HG03095 (cell line): ENCODE data around the gene CACNB1.

Experiments
- ATAC-seq: cut with Tn5 transposase; IDR thresholded peaks from one replicate; pipeline ENCODE4 v1.9.1; 2021; ENCODE audit warnings: moderate library complexity; ENCODE audit not compliant: unreplicated experiment

The CACNB1 gene

GRCh38 chr17:39225959-39226683, 28.7 kb upstream of the CACNB1 start:
- no peak for ATAC-seq

GRCh38 chr17:39225308-39225958, 28.0 kb upstream of the CACNB1 start, which contains the start of gene STAC2:
Gene STAC2 (minus strand): TSS chr17:39225945. CDS start chr17:39225502, 443 bp downstream.
- ATAC-seq = no peak

- ATAC-seq = no peak
Observed at GRCh38 chr17:39224778-39225307, 27.4 kb upstream of the CACNB1 start.

- no peak for ATAC-seq
Observed at GRCh38 chr17:39223907-39224777, 26.7 kb upstream of the CACNB1 start.

- no peak for ATAC-seq
Observed at GRCh38 chr17:39222866-39223834, 25.7 kb upstream of the CACNB1 start.

GRCh38 chr17:39222151-39222550, 24.7 kb upstream of the CACNB1 start:
- no peak for ATAC-seq

GRCh38 chr17:39221572-39221971, 24.1 kb upstream of the CACNB1 start:
- ATAC-seq = no peak

- ATAC-seq = no peak
Observed at GRCh38 chr17:39219647-39220154, 22.2 kb upstream of the CACNB1 start.

- no peak for ATAC-seq
Observed at GRCh38 chr17:39218906-39219305, 21.4 kb upstream of the CACNB1 start.

GRCh38 chr17:39217734-39218369, 20.4 kb upstream of the CACNB1 start:
- no peak for ATAC-seq

- no peak for ATAC-seq
Observed at GRCh38 chr17:39213852-39214251, 16.4 kb upstream of the CACNB1 start.

- no peak for ATAC-seq
Observed at GRCh38 chr17:39212841-39213480, 15.5 kb upstream of the CACNB1 start.

GRCh38 chr17:39212195-39212810, 14.8 kb upstream of the CACNB1 start:
- no peak for ATAC-seq

- no peak for ATAC-seq
Observed at GRCh38 chr17:39210093-39210434, 12.6 kb upstream of the CACNB1 start.

GRCh38 chr17:39209317-39210092, 12.0 kb upstream of the CACNB1 start:
- ATAC-seq = no peak

GRCh38 chr17:39208893-39209292, 11.4 kb upstream of the CACNB1 start:
- ATAC-seq = no peak

- no peak for ATAC-seq
Observed at GRCh38 chr17:39208136-39208535, 10.7 kb upstream of the CACNB1 start.

- no peak for ATAC-seq
Observed at GRCh38 chr17:39205112-39205526, 7.7 kb upstream of the CACNB1 start.
